Liver (tissue), 9 donors: ENCODE data around the gene PDCD7. TPM values are rescaled to one million over a fixed set of nuclear protein-coding genes. Genes with fewer than 3 reads are reported as not detected.

ENCODE experiments used
- DNase-seq: peaks from one replicate; pipeline ENCODE4 v3.0.0-alpha.2; 2017; ENCODE audit warnings: low spot score
- H3K27ac ChIP-seq, 2 donors: one replicate each; pipeline ENCODE4 v1.7.0; 2013; ENCODE audit warnings: inconsistent platforms in 2 of 2, low read length in 2 of 2, control low read depth in 1 of 2, low read depth in 1 of 2, mild to moderate bottlenecking in 1 of 2
- H3K27me3 ChIP-seq, 4 donors: one replicate each; pipeline versions ENCODE4 v1.6.1 to v1.7.0; 2013; ENCODE audit warnings: low read length in 3 of 4, inconsistent platforms in 1 of 4, mild to moderate bottlenecking in 1 of 4, moderate library complexity in 1 of 4; ENCODE audit not compliant: control insufficient read depth in 4 of 4, insufficient read depth in 4 of 4
- H3K36me3 ChIP-seq, 4 donors: one replicate each; pipeline versions ENCODE4 v1.6.1 to v1.7.0; 2013; ENCODE audit warnings: low read length in 3 of 4, mild to moderate bottlenecking in 3 of 4, low read depth in 1 of 4, moderate library complexity in 1 of 4; ENCODE audit not compliant: control insufficient read depth in 4 of 4, insufficient read depth in 3 of 4
- H3K4me1 ChIP-seq, 4 donors: one replicate each; pipeline versions ENCODE4 v1.6.1 to v1.7.0; 2013; ENCODE audit warnings: low read length in 3 of 4, mild to moderate bottlenecking in 3 of 4, moderate library complexity in 1 of 4; ENCODE audit not compliant: control insufficient read depth in 4 of 4, insufficient read depth in 4 of 4
- H3K4me3 ChIP-seq, 3 donors: one replicate each; pipeline versions ENCODE4 v1.6.1 to v1.7.0; 2013; ENCODE audit warnings: low read length in 3 of 3, control low read depth in 1 of 3, low read depth in 1 of 3, mild to moderate bottlenecking in 1 of 3
- H3K9ac ChIP-seq, 2 donors: one replicate each; pipeline ENCODE4 v1.7.0; 2013; ENCODE audit warnings: low read length in 2 of 2, mild to moderate bottlenecking in 2 of 2, moderate library complexity in 2 of 2, control low read depth in 1 of 2, low read depth in 1 of 2
- H3K9me3 ChIP-seq, 4 donors: one replicate each; pipeline versions ENCODE4 v1.6.1 to v1.7.0; 2013; ENCODE audit warnings: low read length in 3 of 4; ENCODE audit not compliant: control insufficient read depth in 4 of 4
- EGR1 ChIP-seq, 2 donors: IDR thresholded peaks; 2 replicates each; pipeline ENCODE4 v1.6.1; 2016 to 2018; ENCODE audit warnings: antibody characterized with exemption in 2 of 2, low read depth in 2 of 2
- FOXA1 ChIP-seq: IDR thresholded peaks from 2 replicates; pipeline ENCODE4 v1.6.1; 2016; ENCODE audit warnings: antibody characterized with exemption
- FOXA2 ChIP-seq: IDR thresholded peaks from 2 replicates; pipeline ENCODE4 v1.6.1; 2016; ENCODE audit warnings: antibody characterized with exemption
- GABPA ChIP-seq, 2 donors: IDR thresholded peaks in 1 of 2; conservative IDR thresholded peaks in 1 of 2; 2 replicates each; pipeline ENCODE4 v1.6.1; 2016; ENCODE audit warnings: antibody characterized with exemption in 2 of 2, mild to moderate bottlenecking in 1 of 2, moderate library complexity in 1 of 2
- HNF4A ChIP-seq, 2 donors: conservative IDR thresholded peaks; 2 replicates each; pipeline ENCODE4 v1.6.1; 2016; ENCODE audit warnings: antibody characterized with exemption in 2 of 2, mild to moderate bottlenecking in 2 of 2
- HNF4G ChIP-seq: IDR thresholded peaks from 2 replicates; pipeline ENCODE4 v1.6.1; 2016; ENCODE audit warnings: antibody characterized with exemption
- JUND ChIP-seq, 2 donors: IDR thresholded peaks; 2 replicates each; pipeline ENCODE4 v1.6.1; 2016; ENCODE audit warnings: antibody characterized with exemption in 2 of 2
- NR2F2 ChIP-seq: IDR thresholded peaks from 2 replicates; pipeline ENCODE4 v1.6.1; 2016; ENCODE audit warnings: antibody characterized with exemption
- RAD21 ChIP-seq, 2 donors: IDR thresholded peaks; 2 replicates each; pipeline ENCODE4 v1.6.1; 2016; ENCODE audit warnings: antibody characterized with exemption in 2 of 2, mild to moderate bottlenecking in 2 of 2
- RXRA ChIP-seq, 2 donors: IDR thresholded peaks; 2 replicates each; pipeline ENCODE4 v1.6.1; 2017 to 2018; ENCODE audit warnings: antibody characterized with exemption in 2 of 2, mild to moderate bottlenecking in 1 of 2
- SP1 ChIP-seq: IDR thresholded peaks from 2 replicates; pipeline ENCODE4 v1.6.1; 2018; ENCODE audit warnings: antibody characterized with exemption, mild to moderate bottlenecking
- TAF1 ChIP-seq: conservative IDR thresholded peaks from 2 replicates; pipeline ENCODE4 v1.6.1; 2016; ENCODE audit warnings: antibody characterized with exemption, mild to moderate bottlenecking
- YY1 ChIP-seq: IDR thresholded peaks from 2 replicates; pipeline ENCODE4 v1.6.1; 2016; ENCODE audit warnings: antibody characterized with exemption, mild to moderate bottlenecking
- whole genome bisulfite sequencing: extraction: QIAGEN DNeasy Blood & Tissue Kit; methylation state at CpG from one replicate; pipeline ENCODE4 v1.1.7; 2013; 5-methylcytosine and 5-hydroxymethylcytosine counted together
- polyA plus RNA-seq, 2 donors: library from polyadenylated mRNA; stranded (reverse) in 1 of 2; unstranded in 1 of 2; fragments of 200-250 nt in 1 of 2; fragments of >200 nt in 1 of 2; fragmentation: Nextera tagmentation in 1 of 2; extraction: Ambion mirVana in 1 of 2; gene quantifications; one replicate each; pipeline versions ENCODE4 v1.2.1 to v1.2.3, GENCODE V29; 2013 to 2015
- total RNA-seq, 2 donors: library from RNA; depleted of rRNA; stranded (reverse); fragments of >200 nt; gene quantifications; one replicate each; pipeline ENCODE4 v1.2.3, GENCODE V29; 2014
- TF ChIP-seq, protein P1 (sequence below): IDR thresholded peaks from 2 replicates; pipeline ENCODE4 v1.6.1; 2016; ENCODE audit warnings: antibody characterized with exemption, mild to moderate bottlenecking
- TF ChIP-seq, protein P2 (sequence below): IDR thresholded peaks from 2 replicates; pipeline ENCODE4 v1.6.1; 2016; ENCODE audit warnings: antibody characterized with exemption
- TF ChIP-seq, protein P3 (sequence below): fragments of 150-350 bp; IDR thresholded peaks from 2 replicates; pipeline ENCODE4 v1.5.1; 2017; ENCODE audit warnings: improper control_type of control experiment, low read depth, low read length; ENCODE audit not compliant: missing input control
- TF ChIP-seq, protein P4 (sequence below): IDR thresholded peaks from 2 replicates; pipeline ENCODE4 v1.6.1; 2016; ENCODE audit warnings: antibody characterized with exemption
- TF ChIP-seq, protein P5 (sequence below): IDR thresholded peaks from 2 replicates; pipeline ENCODE4 v1.6.1; 2016; ENCODE audit warnings: antibody characterized with exemption
- donor health status: healthy.
- donor health status: healthy.
- donor health status: healthy.
- donor health status: healthy.
- donor health status: healthy.

PDCD7 gene
- total and polyA plus RNA-seq, 4 donors, result 3.0 to 9.5 (median 6.7) TPM

DNA sequence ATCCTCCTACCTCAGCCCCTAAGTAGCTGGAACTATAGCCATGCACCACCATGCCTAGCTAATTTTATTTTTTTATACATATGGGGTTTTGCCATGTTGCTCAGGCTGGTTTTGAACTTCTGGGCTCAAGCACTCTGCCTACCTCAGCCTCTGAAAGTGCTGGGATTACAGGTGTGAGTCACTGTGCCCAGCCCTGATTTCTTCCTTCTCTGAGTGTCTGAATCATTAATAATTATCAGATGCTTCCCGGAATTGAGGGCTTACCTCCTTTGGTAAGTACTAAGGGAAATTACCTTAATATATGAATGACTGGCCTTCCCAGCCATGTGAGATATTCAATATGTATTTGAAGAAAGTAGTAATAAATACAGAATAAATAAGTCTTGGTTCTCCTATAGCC lies 44.3 kb upstream of the PDCD7 start:
- DNase-seq, result no peak
- no peak overlapping the region for H3K4me3 ChIP-seq
- no peak overlapping the region for H3K9ac ChIP-seq
- H3K27ac ChIP-seq, result no peak overlapping the region
- 68% methylated on average over 1 of the region's 1 CpG for WGBS
- H3K9me3 ChIP-seq, result no peaks in the 10 kb centered on the region
- TF ChIP-seq, protein P1, sequence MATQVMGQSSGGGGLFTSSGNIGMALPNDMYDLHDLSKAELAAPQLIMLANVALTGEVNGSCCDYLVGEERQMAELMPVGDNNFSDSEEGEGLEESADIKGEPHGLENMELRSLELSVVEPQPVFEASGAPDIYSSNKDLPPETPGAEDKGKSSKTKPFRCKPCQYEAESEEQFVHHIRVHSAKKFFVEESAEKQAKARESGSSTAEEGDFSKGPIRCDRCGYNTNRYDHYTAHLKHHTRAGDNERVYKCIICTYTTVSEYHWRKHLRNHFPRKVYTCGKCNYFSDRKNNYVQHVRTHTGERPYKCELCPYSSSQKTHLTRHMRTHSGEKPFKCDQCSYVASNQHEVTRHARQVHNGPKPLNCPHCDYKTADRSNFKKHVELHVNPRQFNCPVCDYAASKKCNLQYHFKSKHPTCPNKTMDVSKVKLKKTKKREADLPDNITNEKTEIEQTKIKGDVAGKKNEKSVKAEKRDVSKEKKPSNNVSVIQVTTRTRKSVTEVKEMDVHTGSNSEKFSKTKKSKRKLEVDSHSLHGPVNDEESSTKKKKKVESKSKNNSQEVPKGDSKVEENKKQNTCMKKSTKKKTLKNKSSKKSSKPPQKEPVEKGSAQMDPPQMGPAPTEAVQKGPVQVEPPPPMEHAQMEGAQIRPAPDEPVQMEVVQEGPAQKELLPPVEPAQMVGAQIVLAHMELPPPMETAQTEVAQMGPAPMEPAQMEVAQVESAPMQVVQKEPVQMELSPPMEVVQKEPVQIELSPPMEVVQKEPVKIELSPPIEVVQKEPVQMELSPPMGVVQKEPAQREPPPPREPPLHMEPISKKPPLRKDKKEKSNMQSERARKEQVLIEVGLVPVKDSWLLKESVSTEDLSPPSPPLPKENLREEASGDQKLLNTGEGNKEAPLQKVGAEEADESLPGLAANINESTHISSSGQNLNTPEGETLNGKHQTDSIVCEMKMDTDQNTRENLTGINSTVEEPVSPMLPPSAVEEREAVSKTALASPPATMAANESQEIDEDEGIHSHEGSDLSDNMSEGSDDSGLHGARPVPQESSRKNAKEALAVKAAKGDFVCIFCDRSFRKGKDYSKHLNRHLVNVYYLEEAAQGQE, result no peak
- TF ChIP-seq RXRA (IDR thresholded peaks at IDR 0.05) (no peak), NR2F2 (no peak), TAF1 (no peak), HNF4A (conservative IDR thresholded peaks at IDR 0.05) (no peak), GABPA (IDR thresholded peaks at IDR 0.05 in 1 of 2, conservative IDR thresholded peaks at IDR 0.05 in 1 of 2) (no peak), RAD21 (IDR thresholded peaks at IDR 0.05) (no peak), HNF4G (no peak), YY1 (no peak), FOXA2 (no peak), JUND (IDR thresholded peaks at IDR 0.05) (no peak), SP1 (no peak), EGR1 (IDR thresholded peaks at IDR 0.05; ENCODE audit: low read depth in 2 of 2) (no peak), FOXA1 (no peak)
- TF ChIP-seq, protein P2, sequence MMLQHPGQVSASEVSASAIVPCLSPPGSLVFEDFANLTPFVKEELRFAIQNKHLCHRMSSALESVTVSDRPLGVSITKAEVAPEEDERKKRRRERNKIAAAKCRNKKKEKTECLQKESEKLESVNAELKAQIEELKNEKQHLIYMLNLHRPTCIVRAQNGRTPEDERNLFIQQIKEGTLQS, result no peak
- TF ChIP-seq, protein P3, sequence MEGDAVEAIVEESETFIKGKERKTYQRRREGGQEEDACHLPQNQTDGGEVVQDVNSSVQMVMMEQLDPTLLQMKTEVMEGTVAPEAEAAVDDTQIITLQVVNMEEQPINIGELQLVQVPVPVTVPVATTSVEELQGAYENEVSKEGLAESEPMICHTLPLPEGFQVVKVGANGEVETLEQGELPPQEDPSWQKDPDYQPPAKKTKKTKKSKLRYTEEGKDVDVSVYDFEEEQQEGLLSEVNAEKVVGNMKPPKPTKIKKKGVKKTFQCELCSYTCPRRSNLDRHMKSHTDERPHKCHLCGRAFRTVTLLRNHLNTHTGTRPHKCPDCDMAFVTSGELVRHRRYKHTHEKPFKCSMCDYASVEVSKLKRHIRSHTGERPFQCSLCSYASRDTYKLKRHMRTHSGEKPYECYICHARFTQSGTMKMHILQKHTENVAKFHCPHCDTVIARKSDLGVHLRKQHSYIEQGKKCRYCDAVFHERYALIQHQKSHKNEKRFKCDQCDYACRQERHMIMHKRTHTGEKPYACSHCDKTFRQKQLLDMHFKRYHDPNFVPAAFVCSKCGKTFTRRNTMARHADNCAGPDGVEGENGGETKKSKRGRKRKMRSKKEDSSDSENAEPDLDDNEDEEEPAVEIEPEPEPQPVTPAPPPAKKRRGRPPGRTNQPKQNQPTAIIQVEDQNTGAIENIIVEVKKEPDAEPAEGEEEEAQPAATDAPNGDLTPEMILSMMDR, result no peak
- TF ChIP-seq, protein P4, sequence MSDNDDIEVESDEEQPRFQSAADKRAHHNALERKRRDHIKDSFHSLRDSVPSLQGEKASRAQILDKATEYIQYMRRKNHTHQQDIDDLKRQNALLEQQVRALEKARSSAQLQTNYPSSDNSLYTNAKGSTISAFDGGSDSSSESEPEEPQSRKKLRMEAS, result no peak
- TF ChIP-seq, protein P5, sequence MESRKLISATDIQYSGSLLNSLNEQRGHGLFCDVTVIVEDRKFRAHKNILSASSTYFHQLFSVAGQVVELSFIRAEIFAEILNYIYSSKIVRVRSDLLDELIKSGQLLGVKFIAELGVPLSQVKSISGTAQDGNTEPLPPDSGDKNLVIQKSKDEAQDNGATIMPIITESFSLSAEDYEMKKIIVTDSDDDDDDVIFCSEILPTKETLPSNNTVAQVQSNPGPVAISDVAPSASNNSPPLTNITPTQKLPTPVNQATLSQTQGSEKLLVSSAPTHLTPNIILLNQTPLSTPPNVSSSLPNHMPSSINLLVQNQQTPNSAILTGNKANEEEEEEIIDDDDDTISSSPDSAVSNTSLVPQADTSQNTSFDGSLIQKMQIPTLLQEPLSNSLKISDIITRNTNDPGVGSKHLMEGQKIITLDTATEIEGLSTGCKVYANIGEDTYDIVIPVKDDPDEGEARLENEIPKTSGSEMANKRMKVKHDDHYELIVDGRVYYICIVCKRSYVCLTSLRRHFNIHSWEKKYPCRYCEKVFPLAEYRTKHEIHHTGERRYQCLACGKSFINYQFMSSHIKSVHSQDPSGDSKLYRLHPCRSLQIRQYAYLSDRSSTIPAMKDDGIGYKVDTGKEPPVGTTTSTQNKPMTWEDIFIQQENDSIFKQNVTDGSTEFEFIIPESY, result no peak
- peaks cover 5 to 49% (median 20%) of the 10 kb centered on the region in 4 donors for H3K36me3 ChIP-seq
- H3K27me3 ChIP-seq, result no peaks in the 10 kb centered on the region
- H3K4me1 ChIP-seq, result peaks cover 11 to 24% (median 18%) of the 10 kb centered on the region in 4 donors
